ENCODE data around the gene ZFHX3. TPM values are rescaled to one million over a fixed set of nuclear protein-coding genes. Genes with fewer than 3 reads are reported as not detected.

The ZFHX3 gene
- total and polyA plus RNA-seq, 2 of the 8 experiments (the other 6 are each of a cell fraction or from before 2014, with no cell fraction given), result 0.08 to 0.99 TPM

DNA sequence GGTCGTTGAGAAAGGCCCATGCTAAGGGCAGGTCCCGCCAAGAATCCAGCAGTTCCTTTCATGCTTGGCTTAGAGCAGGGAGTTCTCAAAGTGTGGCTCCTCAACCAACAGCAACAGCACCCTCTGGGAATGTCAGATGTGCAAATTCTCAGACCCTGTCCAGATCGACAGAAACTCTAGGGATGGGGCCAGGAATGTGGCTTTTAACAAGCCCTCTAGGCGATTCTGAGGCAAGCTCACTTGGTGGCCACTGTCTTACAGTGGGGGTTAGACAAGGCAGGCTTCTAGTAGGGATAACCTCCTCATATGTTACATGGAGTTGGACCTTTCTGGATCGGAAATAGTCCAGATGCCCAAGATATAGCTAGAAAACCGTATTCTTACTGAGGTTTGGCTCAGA, 144.8 kb downstream of the ZFHX3 start (continued):
- TF ChIP-seq, protein P1, sequence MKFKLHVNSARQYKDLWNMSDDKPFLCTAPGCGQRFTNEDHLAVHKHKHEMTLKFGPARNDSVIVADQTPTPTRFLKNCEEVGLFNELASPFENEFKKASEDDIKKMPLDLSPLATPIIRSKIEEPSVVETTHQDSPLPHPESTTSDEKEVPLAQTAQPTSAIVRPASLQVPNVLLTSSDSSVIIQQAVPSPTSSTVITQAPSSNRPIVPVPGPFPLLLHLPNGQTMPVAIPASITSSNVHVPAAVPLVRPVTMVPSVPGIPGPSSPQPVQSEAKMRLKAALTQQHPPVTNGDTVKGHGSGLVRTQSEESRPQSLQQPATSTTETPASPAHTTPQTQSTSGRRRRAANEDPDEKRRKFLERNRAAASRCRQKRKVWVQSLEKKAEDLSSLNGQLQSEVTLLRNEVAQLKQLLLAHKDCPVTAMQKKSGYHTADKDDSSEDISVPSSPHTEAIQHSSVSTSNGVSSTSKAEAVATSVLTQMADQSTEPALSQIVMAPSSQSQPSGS (IDR thresholded peaks at IDR 0.05; ENCODE audit: low read length), result no peak
- no peak for TF ChIP-seq RXRA (IDR thresholded peaks at IDR 0.05; ENCODE audit: insufficient read depth, low read depth, low read length)
- no peak for TF ChIP-seq SIN3A (conservative IDR thresholded peaks at IDR 0.05 in 1 of 2, IDR thresholded peaks at IDR 0.05 in 1 of 2; ENCODE audit: low read depth in 1 of 2, low read length in 2 of 2)
